GM21717 (cell line): ENCODE results near the gene CYSRT1.

Source experiments
- ATAC-seq: cut with Tn5 transposase; IDR thresholded peaks from one replicate; pipeline ENCODE4 v1.9.1; 2021; ENCODE audit warnings: mild to moderate bottlenecking, moderate library complexity; ENCODE audit not compliant: unreplicated experiment

Gene CYSRT1

DNA sequence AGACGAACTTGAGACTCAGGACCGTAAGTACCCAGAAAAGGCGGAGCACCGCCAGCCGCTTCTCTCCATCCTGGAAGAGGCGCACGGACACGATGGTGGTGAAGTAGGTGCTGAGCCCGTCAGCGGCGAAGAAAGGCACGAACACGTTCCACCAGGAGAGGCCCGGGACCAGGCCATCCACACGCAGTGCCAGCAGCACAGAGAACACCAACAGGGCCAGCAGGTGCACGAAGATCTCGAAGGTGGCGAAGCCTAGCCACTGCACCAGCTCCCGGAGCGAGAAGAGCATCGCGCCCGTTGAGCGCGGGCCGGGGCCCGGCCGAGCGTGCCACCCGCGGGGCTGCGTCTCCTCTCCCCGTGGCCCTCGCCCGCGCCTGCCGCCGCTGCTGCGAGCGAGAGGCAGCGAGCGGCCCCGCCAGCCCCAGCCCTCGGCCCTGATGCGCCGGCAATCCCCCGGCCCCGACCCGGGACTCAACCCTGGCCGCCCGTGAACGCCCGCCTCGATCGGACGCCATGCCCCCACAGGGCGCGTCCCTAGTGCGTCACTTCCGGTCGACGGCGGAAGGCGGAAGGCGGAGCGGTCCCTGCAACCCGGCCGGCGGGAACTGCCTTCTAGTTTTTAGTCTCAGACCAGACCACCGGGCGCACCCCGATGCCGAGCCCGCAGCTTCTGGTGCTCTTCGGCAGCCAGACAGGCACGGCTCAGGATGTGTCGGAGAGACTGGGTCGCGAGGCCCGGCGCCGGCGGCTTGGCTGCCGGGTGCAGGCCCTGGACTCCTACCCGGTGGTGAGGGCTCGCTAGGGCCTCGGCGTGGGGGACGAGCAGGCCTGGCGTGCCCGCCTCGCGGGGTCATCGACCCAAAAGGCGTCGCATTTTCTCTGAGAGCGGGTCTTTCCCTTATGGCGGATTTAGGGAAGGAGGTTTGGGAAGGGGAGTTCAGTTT is 19.6 kb upstream of the CYSRT1 start, which contains the start of the genes NDOR1 and TMEM203:
Gene NDOR1 (plus strand): TSS at position 575 of the 944 bp plus-strand sequence. CDS start 78 bp downstream, at position 653.
Gene TMEM203 (minus strand): TSS at position 523 of the 944 bp plus-strand sequence. CDS start 234 bp downstream, at position 289.
- no peak for ATAC-seq

DNA sequence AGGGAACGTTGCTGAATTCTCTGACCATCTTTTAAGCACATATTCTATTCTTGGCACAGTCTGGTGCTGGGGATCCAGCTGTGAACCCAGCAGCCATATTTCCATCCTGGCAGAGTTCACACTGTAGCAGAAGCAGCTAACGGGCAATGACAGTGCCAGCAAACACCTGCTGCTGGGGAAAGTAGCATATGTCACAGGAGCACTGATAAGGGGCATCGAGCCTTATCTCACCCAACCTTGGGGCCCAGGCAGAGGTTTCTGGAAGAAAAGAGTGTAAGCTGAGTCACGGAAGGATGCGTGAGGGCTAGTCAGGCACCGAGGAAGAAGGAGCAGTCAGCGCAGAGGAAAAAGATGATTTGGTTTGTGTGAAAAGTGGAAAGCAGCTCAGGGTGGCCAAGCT is 18.4 kb upstream of the CYSRT1 start:
- ATAC-seq = no peak

- ATAC-seq = no peak
Observed at GRCh38 chr9:137211532-137211931, 13.4 kb upstream of the CYSRT1 start.

DNA sequence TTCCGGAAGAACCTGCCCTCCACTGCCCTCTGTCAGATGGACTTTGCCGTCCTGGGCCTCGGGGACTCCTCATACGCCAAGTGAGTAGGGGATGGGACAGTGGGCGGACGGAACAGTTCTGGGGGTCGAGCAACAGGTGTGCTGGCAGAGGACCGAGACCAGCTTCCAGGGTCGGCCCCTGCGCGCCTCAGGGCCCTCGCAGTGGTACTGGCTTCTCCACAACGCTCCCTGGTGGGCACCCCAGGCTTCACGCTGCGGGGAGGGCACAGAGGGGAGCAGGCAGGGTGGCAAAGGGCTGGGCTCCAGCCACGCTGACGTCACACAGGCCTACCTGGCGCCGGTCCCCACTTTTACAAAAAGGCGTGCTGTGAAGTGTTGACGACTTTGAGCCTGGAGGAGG is 12.5 kb upstream of the CYSRT1 start:
- ATAC-seq = no peak

DNA sequence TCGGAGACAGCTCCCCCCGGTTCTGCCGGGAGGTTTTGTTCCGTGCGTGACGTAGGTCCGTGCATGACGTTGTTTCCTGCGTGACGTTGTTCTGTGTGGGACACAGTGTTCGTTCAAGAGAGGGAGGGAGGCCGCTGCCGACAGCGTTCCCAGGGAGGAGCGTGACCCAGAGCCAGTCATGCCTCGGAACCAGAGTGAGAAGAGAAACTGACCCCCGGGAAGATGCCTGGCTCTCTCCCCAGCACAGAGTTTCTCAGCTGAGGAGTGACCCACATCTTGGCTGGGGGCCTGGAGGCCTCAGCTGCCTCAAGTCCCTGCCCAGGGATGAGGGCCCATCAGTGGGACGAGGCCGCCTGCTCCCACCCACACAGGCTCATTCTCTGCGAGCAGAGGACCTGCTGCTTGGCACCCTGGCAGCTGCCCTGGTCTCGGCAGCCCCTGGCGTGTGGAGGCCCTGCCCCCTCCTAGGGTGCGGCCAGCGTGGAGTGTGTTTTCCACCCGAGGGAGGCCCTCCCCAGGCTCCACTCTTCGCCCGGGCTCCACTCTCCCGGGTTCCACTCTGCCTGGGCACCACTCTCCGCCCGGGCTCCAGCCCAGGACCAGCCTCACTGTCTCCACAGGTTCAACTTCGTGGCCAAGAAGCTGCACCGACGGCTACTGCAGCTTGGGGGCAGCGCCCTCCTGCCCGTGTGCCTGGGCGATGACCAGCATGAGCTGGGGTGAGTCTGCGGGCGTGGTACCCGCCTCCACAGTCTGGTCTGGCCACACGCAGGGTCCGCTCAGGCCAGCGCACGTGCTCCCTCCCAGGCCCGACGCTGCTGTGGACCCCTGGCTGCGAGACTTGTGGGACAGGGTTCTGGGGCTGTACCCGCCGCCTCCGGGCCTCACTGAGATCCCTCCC is 11.6 kb upstream of the CYSRT1 start:
- ATAC-seq = no peak

GRCh38 chr9:137214620-137215019 is 10.4 kb upstream of the CYSRT1 start:
- ATAC-seq = no peak

GRCh38 chr9:137215196-137215986 is 9.6 kb upstream of the CYSRT1 start:
- ATAC-seq = no peak

- no peak for ATAC-seq
Observed at GRCh38 chr9:137216188-137216965, 8.6 kb upstream of the CYSRT1 start.

GRCh38 chr9:137217276-137218211 is 7.4 kb upstream of the CYSRT1 start:
- ATAC-seq = no peak

DNA sequence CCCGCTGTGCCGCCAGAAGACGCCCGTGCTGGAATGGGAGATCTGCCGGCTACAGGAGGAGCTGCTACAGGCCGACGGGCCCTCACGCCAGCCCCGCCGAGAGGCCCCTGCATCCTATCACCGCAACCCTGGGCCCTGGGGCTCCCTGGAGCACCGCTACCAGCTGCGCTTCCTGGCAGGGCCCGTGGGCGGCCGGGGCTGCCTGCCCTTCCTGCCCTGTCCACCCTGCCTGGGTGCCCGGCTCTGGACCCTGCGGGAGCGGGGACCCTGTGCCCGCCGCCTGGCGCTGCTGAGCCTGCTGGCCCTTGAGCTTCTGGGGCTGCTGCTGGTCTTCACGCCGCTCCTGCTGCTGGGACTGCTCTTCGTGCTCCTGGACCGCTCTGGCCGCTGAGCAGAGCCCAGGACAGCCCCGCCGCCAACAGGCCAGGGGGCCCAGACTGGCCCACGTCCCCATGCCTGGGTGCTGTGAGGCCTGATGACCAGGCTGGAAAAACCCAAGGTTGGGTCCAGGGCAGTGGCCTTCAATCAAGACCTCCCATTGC is 6.7 kb upstream of the CYSRT1 start:
- no peak for ATAC-seq

DNA sequence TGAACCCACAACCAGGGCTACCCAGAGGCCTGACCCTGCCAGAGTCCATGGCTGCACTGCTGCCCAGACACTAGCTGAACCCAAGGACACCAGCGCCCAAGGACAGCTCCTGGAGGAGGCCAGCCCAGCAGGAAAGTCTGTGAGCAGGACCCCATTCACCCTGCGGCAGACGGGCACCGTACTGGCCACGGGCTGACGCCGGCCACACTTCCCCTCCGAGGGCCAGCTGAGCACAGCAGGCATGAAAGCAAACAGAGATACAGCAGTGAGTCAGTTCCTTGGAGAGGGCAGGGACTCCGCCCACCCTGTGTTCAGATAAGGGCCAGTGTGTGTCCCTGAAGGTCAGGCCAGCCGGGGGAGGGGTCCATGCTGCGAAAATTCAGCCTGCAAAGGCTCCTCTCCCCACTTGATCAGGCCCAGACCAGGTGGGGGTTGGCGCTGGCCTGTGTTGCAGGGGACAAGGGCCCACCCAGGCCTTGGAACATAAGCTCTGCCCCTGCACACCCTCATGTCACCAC is 6.2 kb upstream of the CYSRT1 start:
- ATAC-seq = no peak

GRCh38 chr9:137219757-137220316 is 5.1 kb upstream of the CYSRT1 start:
- ATAC-seq = no peak

DNA sequence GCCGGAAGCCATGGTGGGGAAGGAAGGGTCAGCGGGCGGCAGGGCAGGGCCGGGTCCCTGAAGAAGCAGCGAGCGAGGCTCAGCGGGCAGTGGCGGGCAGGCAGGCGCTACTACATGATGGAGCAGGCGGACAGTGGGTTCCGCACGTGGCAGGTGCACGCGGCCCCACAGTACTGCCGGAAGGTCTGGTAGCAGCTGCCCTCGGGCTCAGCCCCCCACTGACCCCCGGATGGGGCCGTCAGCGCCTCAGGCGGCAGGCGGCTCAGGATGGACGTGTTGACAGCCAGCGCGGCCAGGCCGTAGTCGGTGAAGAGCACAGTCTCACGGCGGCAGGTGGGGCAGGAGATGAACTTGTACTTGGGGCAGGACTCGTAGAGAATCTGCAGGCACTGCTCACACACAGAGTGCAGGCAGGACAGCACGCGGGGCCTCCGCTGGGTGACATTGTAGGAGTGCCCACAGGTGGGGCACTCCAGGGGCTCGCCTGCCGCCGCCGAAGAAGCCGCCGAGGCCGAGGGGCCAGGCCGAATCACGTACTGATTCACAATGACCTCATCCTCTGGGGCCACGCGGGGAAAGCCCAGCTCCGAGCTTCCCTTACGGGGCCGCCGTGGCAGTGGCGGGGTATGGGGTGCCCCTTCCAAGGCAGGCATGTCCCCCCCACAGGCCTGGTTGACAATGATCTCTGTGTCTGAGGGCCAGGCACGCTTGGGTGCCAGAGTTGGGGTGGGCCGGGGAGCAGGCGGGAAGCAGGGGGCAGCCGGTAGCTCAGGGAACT is 4.5 kb upstream of the CYSRT1 start:
- ATAC-seq = no peak

GRCh38 chr9:137221095-137221505 is 3.9 kb upstream of the CYSRT1 start:
- ATAC-seq = no peak

DNA sequence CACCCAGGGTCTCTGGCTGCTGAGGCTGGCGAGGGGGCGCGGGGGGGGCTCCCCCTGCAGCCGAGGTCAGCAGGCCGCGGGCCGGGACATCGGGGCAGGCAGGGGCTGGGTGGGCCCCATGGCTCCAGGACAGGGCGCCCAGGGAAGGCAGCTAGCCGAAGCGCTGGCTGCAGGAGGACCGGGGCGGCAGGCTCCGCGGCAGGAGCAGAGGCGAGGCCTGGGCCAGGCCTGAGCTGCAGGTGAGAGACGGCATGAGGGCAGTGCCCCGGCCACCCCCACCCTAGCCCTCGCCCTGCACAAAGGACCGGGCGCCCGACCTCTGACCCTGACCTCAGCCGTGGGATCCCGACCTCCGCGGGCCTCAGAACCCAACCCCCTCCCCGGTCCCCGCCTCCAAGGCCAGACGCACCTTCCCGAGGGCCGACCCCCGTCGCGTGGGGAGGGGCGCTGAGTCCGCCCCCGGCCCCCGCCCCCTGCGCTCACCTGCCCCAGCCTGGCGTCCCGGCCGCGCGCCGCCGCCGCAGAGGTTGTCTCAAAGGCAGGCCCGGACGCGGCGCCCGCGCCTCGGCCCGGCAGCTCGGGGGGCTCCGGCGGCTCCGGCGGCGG is 3.4 kb upstream of the CYSRT1 start:
- no peak for ATAC-seq

GRCh38 chr9:137222190-137223077 is 2.5 kb upstream of the CYSRT1 start, which contains the start of gene RNF208:
Gene RNF208 (minus strand): TSS chr9:137222240. CDS start chr9:137221212, 1,028 bp downstream.
- ATAC-seq = no peak
